RWPE1 (cell line): Measurements from ENCODE around the gene KIRREL3.

Experiments used
- CTCF ChIA-PET: fragments of 350-600 bp; sonication (Branson Sonifier 250); formaldehyde crosslinking; extraction: SDS; loops from one replicate; lab custom pipeline; 2021; lab: Yijun Ruan, JAX
- POLR2A ChIA-PET: fragments of 400-600 bp; formaldehyde crosslinking; extraction: SDS; loops from one replicate; lab custom pipeline; 2020; ENCODE audit warnings: antibody characterized with exemption; ENCODE audit not compliant: low non-redundant PET; lab: Yijun Ruan, JAX
- DNase-seq: peaks from one replicate; pipeline ENCODE4 v3.0.0; 2012; ENCODE audit warnings: low spot score
- H3K27ac ChIP-seq: fragments of 450-650 bp; 2 replicates; pipeline ENCODE4 v1.5.1; 2017
- CTCF ChIP-seq: fragments of 450-650 bp; conservative IDR thresholded peaks from 2 replicates; pipeline ENCODE4 v1.5.1; 2017; ENCODE audit warnings: low read depth, mild to moderate bottlenecking

Gene KIRREL3

GRCh38 chr11:126927623-126928022 lies 72.9 kb downstream of the KIRREL3 start:
- ChIA-PET CTCF (interaction anchor here (0.6 kb wide), 1 partner anchor 221 kb away, joined by 3 read pairs; no protein-coding TSS in a partner anchor), POLR2A (no interaction called here)
- TF ChIP-seq CTCF = no peak
- no peak overlapping the region for H3K27ac ChIP-seq
- no peak for DNase-seq

- no peak for DNase-seq
- no peak overlapping the region for H3K27ac ChIP-seq
- TF ChIP-seq CTCF = no peak
- POLR2A ChIA-PET = no interaction called here
- CTCF ChIA-PET = no interaction called here
These were observed 74.2 kb downstream of the KIRREL3 start for GRCh38 chr11:126926376-126926791.

GRCh38 chr11:126925321-126926093 lies 75.1 kb downstream of the KIRREL3 start:
- TF ChIP-seq CTCF = no peak
- H3K27ac ChIP-seq = no peak overlapping the region
- POLR2A ChIA-PET = no interaction called here
- CTCF ChIA-PET = interaction anchor here (1.0 kb wide), 1 partner anchor 164 kb away, joined by 7 read pairs; no protein-coding TSS in a partner anchor
- no peak for DNase-seq

GRCh38 chr11:126924376-126925040 lies 76.1 kb downstream of the KIRREL3 start:
- TF ChIP-seq CTCF = no peak
- H3K27ac ChIP-seq = no peak overlapping the region
- DNase-seq = no peak
- ChIA-PET POLR2A (no interaction called here), CTCF (interaction anchor here (0.6 to 1.0 kb wide), 2 partner anchors 163 to 1570 kb away, joined by 3 to 7 read pairs; no protein-coding TSS in a partner anchor)

GRCh38 chr11:126920833-126921232 lies 79.7 kb downstream of the KIRREL3 start:
- H3K27ac ChIP-seq = no peak overlapping the region
- CTCF ChIA-PET = no interaction called here
- POLR2A ChIA-PET = no interaction called here
- TF ChIP-seq CTCF = no peak
- DNase-seq = no peak

- ChIA-PET CTCF (no interaction called here), POLR2A (no interaction called here)
- no peak overlapping the region for H3K27ac ChIP-seq
- TF ChIP-seq CTCF = no peak
- DNase-seq = no peak
These were observed 81.3 kb downstream of the KIRREL3 start for GRCh38 chr11:126919147-126919823.
